Bladder microvascular endothelial cell (primary cell): ENCODE results near the gene CD1C. TPM values are rescaled to one million over a fixed set of nuclear protein-coding genes. Genes with fewer than 3 reads are reported as not detected.

Experiments
- total RNA-seq: library from RNA; depleted of rRNA; stranded (reverse); fragments of >200 nt; gene quantifications from 2 replicates; pipeline ENCODE4 v1.2.3, GENCODE V29; 2014

The CD1C gene
- not detected in 2 replicates for total RNA-seq

GRCh38 chr1:158289811-158290210 lies at the start of gene CD1C:
TSS of gene CD1C (plus strand) at chr1:158289923. CDS start at chr1:158290065, 142 bp downstream.

DNA sequence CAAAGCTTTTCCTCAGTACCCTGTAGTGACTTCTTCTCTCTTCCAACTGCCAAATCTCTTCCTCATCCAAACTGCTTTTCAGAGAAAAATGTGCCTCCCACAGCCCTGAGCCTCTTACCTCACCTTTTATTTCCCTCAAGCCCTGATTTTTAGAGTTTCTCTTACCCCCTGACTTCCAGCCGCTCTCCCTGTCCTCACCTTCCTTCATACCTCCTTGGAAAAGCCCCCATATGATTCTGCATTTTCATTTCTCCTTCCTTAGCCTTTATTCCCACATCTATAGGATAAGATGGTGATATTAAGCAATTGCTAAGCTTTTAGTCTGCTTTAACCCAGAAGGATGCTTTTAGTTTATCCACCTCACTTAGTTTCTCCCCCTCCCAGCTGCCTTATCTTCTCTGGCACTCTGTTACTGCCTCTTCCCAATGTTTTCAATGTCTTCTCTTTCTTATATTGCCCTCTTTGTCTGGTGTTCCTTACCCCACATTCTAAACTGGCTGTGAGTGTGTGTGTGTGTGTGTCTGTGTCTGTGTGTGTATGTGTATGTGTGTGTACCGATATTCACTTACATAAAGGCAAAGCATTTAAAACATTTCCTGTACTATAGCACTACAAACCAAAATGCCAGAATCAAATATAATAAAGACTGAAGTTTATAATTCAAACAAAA lies 41.9 kb downstream of the CD1C start, which contains the start of gene CD1B:
TSS of gene CD1B (minus strand) at position 51 of the 670 bp plus-strand sequence. CDS start 108 bp downstream, outside the sequence.

Other genes with a start within 250 kb of the CD1C start
- gene CD1D, start 109.0 kb upstream of the CD1C start, total RNA-seq, result under 0.01 TPM in 1 of 2 replicates, not detected in the other
- not detected in 2 replicates for gene CD1A, start 35.5 kb upstream of the CD1C start, total RNA-seq
- not detected in 2 replicates for gene CD1B, start 41.6 kb downstream of the CD1C start, total RNA-seq
- not detected in 2 replicates for gene CD1E, start 64.0 kb downstream of the CD1C start, total RNA-seq
- gene OR10T2, start 109.5 kb downstream of the CD1C start, total RNA-seq, result not detected in 2 replicates
- gene OR10K2, start 136.3 kb downstream of the CD1C start, total RNA-seq, result not detected in 2 replicates
- not detected in 2 replicates for gene OR10K1, start 171.9 kb downstream of the CD1C start, total RNA-seq
- gene OR10R2, start 182.3 kb downstream of the CD1C start, total RNA-seq, result not detected in 2 replicates